GM19324 (cell line): ENCODE data around the gene ABLIM2.

Experiments used
- ATAC-seq: cut with Tn5 transposase; IDR thresholded peaks from one replicate; pipeline ENCODE4 v1.9.1; 2021; ENCODE audit warnings: mild to moderate bottlenecking, moderate library complexity; ENCODE audit not compliant: unreplicated experiment, low FRiP score

Gene ABLIM2

GRCh38 chr4:7971881-7972500 is 186.6 kb downstream of the ABLIM2 start:
- no peak for ATAC-seq

- no peak for ATAC-seq
These were observed 187.4 kb downstream of the ABLIM2 start for GRCh38 chr4:7971159-7971631.

- no peak for ATAC-seq
These were observed 188.2 kb downstream of the ABLIM2 start for GRCh38 chr4:7970361-7970946.

GRCh38 chr4:7968262-7968896 is 190.2 kb downstream of the ABLIM2 start:
- ATAC-seq: no peak

GRCh38 chr4:7967501-7968261 is 190.9 kb downstream of the ABLIM2 start:
- ATAC-seq: no peak

GRCh38 chr4:7967063-7967440 is 191.6 kb downstream of the ABLIM2 start:
- no peak for ATAC-seq

- ATAC-seq: no peak
These were observed 192.1 kb downstream of the ABLIM2 start for GRCh38 chr4:7966281-7967062.

GRCh38 chr4:7964890-7965662 is 193.5 kb downstream of the ABLIM2 start:
- ATAC-seq: no peak

GRCh38 chr4:7964459-7964858 is 194.2 kb downstream of the ABLIM2 start:
- ATAC-seq: no peak

- ATAC-seq: no peak
These were observed 194.9 kb downstream of the ABLIM2 start for GRCh38 chr4:7963691-7964090.

- ATAC-seq: no peak
These were observed 195.8 kb downstream of the ABLIM2 start for GRCh38 chr4:7962609-7963508.

GRCh38 chr4:7960790-7961655 is 197.6 kb downstream of the ABLIM2 start:
- ATAC-seq: peak; percentile 47

- no peak for ATAC-seq
These were observed 198.4 kb downstream of the ABLIM2 start for GRCh38 chr4:7960017-7960789.

GRCh38 chr4:7959078-7959477 is 199.5 kb downstream of the ABLIM2 start:
- ATAC-seq: no peak

- no peak for ATAC-seq
These were observed 201.5 kb downstream of the ABLIM2 start for GRCh38 chr4:7956934-7957656.

GRCh38 chr4:7956270-7956808 is 202.3 kb downstream of the ABLIM2 start:
- ATAC-seq: no peak
